ENCODE data around the gene IQSEC2.
A peak's percentile ranks its signal among the peaks of the same experiment; 100 is the strongest.

IQSEC2 gene

DNA sequence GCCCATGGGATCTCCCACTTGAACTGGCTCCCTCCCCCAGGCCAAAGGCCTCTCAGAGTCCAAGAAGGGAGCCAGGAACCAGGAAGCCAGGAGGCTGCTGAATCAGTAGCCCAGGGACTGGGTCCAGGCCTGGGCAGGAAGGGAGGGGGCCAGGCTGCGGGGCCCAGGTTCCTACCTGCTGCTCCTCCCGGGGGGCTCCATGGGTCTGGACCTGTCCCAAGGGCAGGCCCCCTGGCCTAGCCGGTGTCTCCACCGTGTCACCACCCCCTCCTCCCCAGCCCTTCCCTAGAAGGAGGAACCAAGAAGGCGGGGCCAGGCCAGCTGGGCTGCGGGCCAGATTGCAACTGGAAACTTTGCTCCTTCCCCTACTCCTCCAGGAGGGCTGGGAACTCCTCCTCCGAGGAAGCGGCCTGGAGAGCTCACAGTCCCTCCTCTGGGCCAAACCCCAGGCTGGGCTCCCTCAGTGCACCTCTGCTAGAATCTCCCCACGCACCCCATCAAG lies at the start of gene IQSEC2:
Gene IQSEC2, minus strand, starts transcription at position 264 of the 502 bp plus-strand sequence.
- H3K27me3 Mint-ChIP-seq (ENCODE audit: low read depth): no peaks in the 10 kb centered on the region
- H3K4me3 Mint-ChIP-seq: peak within 1 kb of the TSS; percentile 64 to 72 (median 64)

GRCh38 chrX:53330331-53330730 lies 48.9 kb upstream of the IQSEC2 start:
- Mint-ChIP-seq H3K27me3 (ENCODE audit: low read depth) (peaks cover 24% of the 10 kb centered on the region), H3K4me1 (peaks cover 12% of the 10 kb centered on the region), H3K36me3 (ENCODE audit: low read depth) (no peaks in the 10 kb centered on the region), H3K9me3 (no peaks in the 10 kb centered on the region), H3K27ac (no peak overlapping the region), H3K4me3 (no peak overlapping the region)
- TF ChIP-seq, protein P1, sequence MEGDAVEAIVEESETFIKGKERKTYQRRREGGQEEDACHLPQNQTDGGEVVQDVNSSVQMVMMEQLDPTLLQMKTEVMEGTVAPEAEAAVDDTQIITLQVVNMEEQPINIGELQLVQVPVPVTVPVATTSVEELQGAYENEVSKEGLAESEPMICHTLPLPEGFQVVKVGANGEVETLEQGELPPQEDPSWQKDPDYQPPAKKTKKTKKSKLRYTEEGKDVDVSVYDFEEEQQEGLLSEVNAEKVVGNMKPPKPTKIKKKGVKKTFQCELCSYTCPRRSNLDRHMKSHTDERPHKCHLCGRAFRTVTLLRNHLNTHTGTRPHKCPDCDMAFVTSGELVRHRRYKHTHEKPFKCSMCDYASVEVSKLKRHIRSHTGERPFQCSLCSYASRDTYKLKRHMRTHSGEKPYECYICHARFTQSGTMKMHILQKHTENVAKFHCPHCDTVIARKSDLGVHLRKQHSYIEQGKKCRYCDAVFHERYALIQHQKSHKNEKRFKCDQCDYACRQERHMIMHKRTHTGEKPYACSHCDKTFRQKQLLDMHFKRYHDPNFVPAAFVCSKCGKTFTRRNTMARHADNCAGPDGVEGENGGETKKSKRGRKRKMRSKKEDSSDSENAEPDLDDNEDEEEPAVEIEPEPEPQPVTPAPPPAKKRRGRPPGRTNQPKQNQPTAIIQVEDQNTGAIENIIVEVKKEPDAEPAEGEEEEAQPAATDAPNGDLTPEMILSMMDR (IDR thresholded peaks at IDR 0.05; ENCODE audit: unreplicated experiment in 3 of 3): no peak

More for the DNA sequence above, at the start of gene IQSEC2:
- peak within 1 kb of the TSS; percentile 92 to 93 (median 92) for H3K27ac Mint-ChIP-seq
- TF ChIP-seq, protein P1 (IDR thresholded peaks at IDR 0.05; ENCODE audit: unreplicated experiment in 3 of 3): no peak
- no peaks in the 10 kb centered on the region for H3K36me3 Mint-ChIP-seq (ENCODE audit: low read depth)
- no peaks in the 10 kb centered on the region for H3K9me3 Mint-ChIP-seq
- H3K4me1 Mint-ChIP-seq: peaks cover 42% of the 10 kb centered on the region

DNA sequence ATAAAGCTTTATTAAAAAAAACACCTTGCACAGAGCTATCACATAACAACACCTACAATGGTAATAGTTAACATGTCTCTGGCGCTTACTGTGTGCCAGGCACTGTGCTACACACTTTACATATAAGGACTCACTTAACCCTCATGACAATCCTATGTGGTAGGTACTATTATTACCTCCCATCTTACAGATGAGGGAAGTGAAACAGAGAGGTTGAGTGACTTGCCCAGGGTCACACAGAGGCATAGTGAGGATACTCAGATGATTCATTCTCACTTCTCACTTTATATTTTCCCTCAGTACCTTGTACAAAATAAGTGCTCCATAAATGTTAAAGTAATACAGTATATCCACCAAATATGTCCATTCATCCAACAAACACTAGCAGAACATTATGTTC lies 43.4 kb upstream of the IQSEC2 start:
- Mint-ChIP-seq H3K27me3 (ENCODE audit: low read depth) (peaks cover 50% of the 10 kb centered on the region), H3K4me1 (peaks cover 20% of the 10 kb centered on the region), H3K9me3 (peaks cover 8% of the 10 kb centered on the region), H3K36me3 (ENCODE audit: low read depth) (no peaks in the 10 kb centered on the region), H3K27ac (no peak overlapping the region), H3K4me3 (no peak overlapping the region)
- TF ChIP-seq, protein P1 (IDR thresholded peaks at IDR 0.05; ENCODE audit: unreplicated experiment in 3 of 3): no peak

- Mint-ChIP-seq H3K4me3 (no peak overlapping the region), H3K27me3 (ENCODE audit: low read depth) (peaks cover 57% of the 10 kb centered on the region), H3K9me3 (peaks cover 12% of the 10 kb centered on the region), H3K36me3 (ENCODE audit: low read depth) (no peaks in the 10 kb centered on the region), H3K27ac (no peak overlapping the region), H3K4me1 (peaks cover 26% of the 10 kb centered on the region)
- TF ChIP-seq, protein P1 (IDR thresholded peaks at IDR 0.05; ENCODE audit: unreplicated experiment in 3 of 3): no peak
These were observed 42.7 kb upstream of the IQSEC2 start for GRCh38 chrX:53324085-53324484.

- H3K27me3 Mint-ChIP-seq (ENCODE audit: low read depth): peaks cover 66% of the 10 kb centered on the region
- peak overlapping the region in 2 of 3 experiments; percentile 27 to 82 for H3K4me3 Mint-ChIP-seq
- TF ChIP-seq, protein P1 (IDR thresholded peaks at IDR 0.05; ENCODE audit: unreplicated experiment in 3 of 3): no peak
- no peak overlapping the region for H3K27ac Mint-ChIP-seq
- H3K9me3 Mint-ChIP-seq: peaks cover 13% of the 10 kb centered on the region
- no peaks in the 10 kb centered on the region for H3K36me3 Mint-ChIP-seq (ENCODE audit: low read depth)
- peaks cover 32% of the 10 kb centered on the region for H3K4me1 Mint-ChIP-seq
These were observed 41.8 kb upstream of the IQSEC2 start for GRCh38 chrX:53323196-53323595.

- Mint-ChIP-seq H3K9me3 (peaks cover 16% of the 10 kb centered on the region), H3K27me3 (ENCODE audit: low read depth) (peaks cover 68% of the 10 kb centered on the region), H3K36me3 (ENCODE audit: low read depth) (no peaks in the 10 kb centered on the region), H3K27ac (peak overlapping the region in 1 of 3 experiments; percentile 63), H3K4me1 (peaks cover 33% of the 10 kb centered on the region), H3K4me3 (peak overlapping the region; percentile 79 to 88 (median 82))
- TF ChIP-seq, protein P1 (IDR thresholded peaks at IDR 0.05; ENCODE audit: unreplicated experiment in 3 of 3): no peak
These were observed 40.6 kb upstream of the IQSEC2 start for GRCh38 chrX:53321943-53322497.

Data from nephron (organoid).